Kidney (tissue), 14 donors: ENCODE data around the gene TANC1. TPM values are rescaled to one million over a fixed set of nuclear protein-coding genes. Genes with fewer than 3 reads are reported as not detected.

Source experiments
- DNase-seq, 5 donors: peaks; one replicate each; pipeline ENCODE4 v3.0.0-alpha.2; 2013 to 2020
- FAIRE-seq: peaks from 2 replicates; lab custom pipeline; 2012; peaks lifted over from hg19 to GRCh38; lab: Jason Lieb, UNC
- H3K27ac ChIP-seq, 2 donors: one replicate each; pipeline ENCODE4 v1.7.0; 2013; ENCODE audit warnings: low read depth in 2 of 2, low read length in 2 of 2, inconsistent platforms in 1 of 2
- H3K27me3 ChIP-seq: one replicate; pipeline ENCODE4 v1.7.1; 2013; ENCODE audit warnings: low read length, inconsistent platforms; ENCODE audit not compliant: control insufficient read depth, insufficient read depth
- H3K36me3 ChIP-seq, 3 donors: one replicate each; pipeline versions ENCODE4 v1.7.0 to v1.7.1; 2013; ENCODE audit warnings: low read length in 3 of 3, control low read depth in 1 of 3, inconsistent platforms in 1 of 3; ENCODE audit not compliant: insufficient read depth in 3 of 3, control insufficient read depth in 2 of 3
- H3K4me1 ChIP-seq, 3 donors: one replicate each; pipeline versions ENCODE4 v1.7.0 to v1.7.1; 2013; ENCODE audit warnings: low read length in 3 of 3, inconsistent platforms in 1 of 3, low read depth in 1 of 3; ENCODE audit not compliant: control insufficient read depth in 2 of 3, insufficient read depth in 2 of 3
- H3K4me3 ChIP-seq, 3 donors: one replicate each; pipeline versions ENCODE4 v1.7.0 to v1.8.1; 2013; ENCODE audit warnings: low read length in 3 of 3, control low read depth in 1 of 3, inconsistent platforms in 1 of 3
- H3K9ac ChIP-seq, 3 donors: one replicate each; pipeline versions ENCODE4 v1.7.0 to v1.7.1; 2013; ENCODE audit warnings: low read length in 3 of 3, control low read depth in 1 of 3, inconsistent platforms in 1 of 3
- H3K9me3 ChIP-seq, 3 donors: one replicate each; pipeline versions ENCODE4 v1.7.0 to v1.7.1; 2013; ENCODE audit warnings: low read length in 3 of 3, control low read depth in 1 of 3, inconsistent platforms in 1 of 3; ENCODE audit not compliant: control insufficient read depth in 2 of 3, insufficient read depth in 1 of 3
- CTCF ChIP-seq: IDR thresholded peaks from 3 replicates; pipeline ENCODE4 v1.5.1; 2012; ENCODE audit warnings: mild to moderate bottlenecking, moderate library complexity, borderline replicate concordance; ENCODE audit not compliant: insufficient read depth; ENCODE audit errors: extremely low read depth
- intact Hi-C: fragments of 100-400 bp; cut with DNase I; formaldehyde crosslinking; loops from one replicate; pipeline ENCODE4 v1.11.1; 2022
- polyA plus RNA-seq: library from polyadenylated mRNA; stranded (reverse); fragments of 350-450 nt; fragmentation: Illumina TruSeq; extraction: RNeasy Lipid Tissue Mini Kit (QIAGEN cat#74804); gene quantifications from one replicate; pipeline ENCODE4 v1.2.3, GENCODE V29; 2014; ENCODE audit warnings: low read depth, low replicate concordance; ENCODE audit not compliant: insufficient read depth
- total RNA-seq: library from RNA; stranded (reverse); fragmentation: NEBNext Ultra II Directional; extraction: Animal tissue kit (Norgen Biotek cat#: 25700); gene quantifications from one replicate; pipeline ENCODE4 v1.2.1, GENCODE V29; 2021
- donor health status: control.
- donor health status: control.
- donor health status: control.
- donor health status: control.
- donor health status: control.
- donor health status: DM: yes; HTN: yes; CAD: no.
- donor health status: Normal renal cell carcinoma (clear cell type).

Gene TANC1
- total and polyA plus RNA-seq, 2 donors from 2014 or later = 9.2 to 39.0 TPM

GRCh38 chr2:159177957-159178356 is 209.5 kb downstream of the TANC1 start:
- no peaks in the 10 kb centered on the region for H3K9me3 ChIP-seq
- no peak for TF ChIP-seq CTCF
- no peaks in the 10 kb centered on the region for H3K27me3 ChIP-seq
- intact Hi-C loops = no loop called here
- no peak overlapping the region for H3K4me3 ChIP-seq
- H3K4me1 ChIP-seq = peaks cover 0 to 4% (median 0%) of the 10 kb centered on the region in 3 donors
- H3K9ac ChIP-seq = no peak overlapping the region
- FAIRE-seq (no peak), DNase-seq (no peak)
- H3K36me3 ChIP-seq = peaks cover 2 to 12% (median 11%) of the 10 kb centered on the region in 3 donors
- H3K27ac ChIP-seq = no peak overlapping the region

GRCh38 chr2:159179096-159179495 is 210.7 kb downstream of the TANC1 start:
- Histone ChIP-seq H3K4me1 (peaks cover 0 to 6% (median 0%) of the 10 kb centered on the region in 3 donors), H3K36me3 (peaks cover 0 to 12% (median 10%) of the 10 kb centered on the region in 3 donors), H3K27me3 (no peaks in the 10 kb centered on the region), H3K4me3 (no peak overlapping the region), H3K9ac (no peak overlapping the region), H3K9me3 (no peaks in the 10 kb centered on the region), H3K27ac (no peak overlapping the region)
- DNase-seq = no peak
- no peak for TF ChIP-seq CTCF
- intact Hi-C loops = no loop called here
- FAIRE-seq = no peak

- Histone ChIP-seq H3K27ac (no peak overlapping the region), H3K9ac (no peak overlapping the region)
These were observed 211.3 kb downstream of the TANC1 start for GRCh38 chr2:159179696-159180095.

More at GRCh38 chr2:159179696-159180095, 211.3 kb downstream of the TANC1 start:
- H3K27me3 ChIP-seq = no peaks in the 10 kb centered on the region
- TF ChIP-seq CTCF = no peak
- intact Hi-C loops = no loop called here
- no peaks in the 10 kb centered on the region for H3K9me3 ChIP-seq
- peaks cover 0 to 6% (median 0%) of the 10 kb centered on the region in 3 donors for H3K4me1 ChIP-seq
- no peak overlapping the region for H3K4me3 ChIP-seq
- FAIRE-seq (no peak), DNase-seq (no peak)
- peaks cover 0 to 12% (median 10%) of the 10 kb centered on the region in 3 donors for H3K36me3 ChIP-seq
